Measurements from ENCODE around the gene C18orf54.

C18orf54 gene

GRCh38 chr18:54390838-54391237 lies 33.1 kb downstream of the C18orf54 start:
- DNase-seq (ENCODE audit: low read depth in 1 of 2, low spot score in 1 of 2): no peak
- TF ChIP-seq POLR2AphosphoS5 (IDR thresholded peaks at IDR 0.05; ENCODE audit: low read depth) (no peak), SPI1 (IDR thresholded peaks at IDR 0.05; ENCODE audit: borderline replicate concordance, low read depth) (no peak), CTCF (IDR thresholded peaks at IDR 0.05; ENCODE audit: insufficient read depth, low read length) (no peak), GABPA (IDR thresholded peaks at IDR 0.05; ENCODE audit: low read depth) (no peak)
- TF ChIP-seq, protein P1, sequence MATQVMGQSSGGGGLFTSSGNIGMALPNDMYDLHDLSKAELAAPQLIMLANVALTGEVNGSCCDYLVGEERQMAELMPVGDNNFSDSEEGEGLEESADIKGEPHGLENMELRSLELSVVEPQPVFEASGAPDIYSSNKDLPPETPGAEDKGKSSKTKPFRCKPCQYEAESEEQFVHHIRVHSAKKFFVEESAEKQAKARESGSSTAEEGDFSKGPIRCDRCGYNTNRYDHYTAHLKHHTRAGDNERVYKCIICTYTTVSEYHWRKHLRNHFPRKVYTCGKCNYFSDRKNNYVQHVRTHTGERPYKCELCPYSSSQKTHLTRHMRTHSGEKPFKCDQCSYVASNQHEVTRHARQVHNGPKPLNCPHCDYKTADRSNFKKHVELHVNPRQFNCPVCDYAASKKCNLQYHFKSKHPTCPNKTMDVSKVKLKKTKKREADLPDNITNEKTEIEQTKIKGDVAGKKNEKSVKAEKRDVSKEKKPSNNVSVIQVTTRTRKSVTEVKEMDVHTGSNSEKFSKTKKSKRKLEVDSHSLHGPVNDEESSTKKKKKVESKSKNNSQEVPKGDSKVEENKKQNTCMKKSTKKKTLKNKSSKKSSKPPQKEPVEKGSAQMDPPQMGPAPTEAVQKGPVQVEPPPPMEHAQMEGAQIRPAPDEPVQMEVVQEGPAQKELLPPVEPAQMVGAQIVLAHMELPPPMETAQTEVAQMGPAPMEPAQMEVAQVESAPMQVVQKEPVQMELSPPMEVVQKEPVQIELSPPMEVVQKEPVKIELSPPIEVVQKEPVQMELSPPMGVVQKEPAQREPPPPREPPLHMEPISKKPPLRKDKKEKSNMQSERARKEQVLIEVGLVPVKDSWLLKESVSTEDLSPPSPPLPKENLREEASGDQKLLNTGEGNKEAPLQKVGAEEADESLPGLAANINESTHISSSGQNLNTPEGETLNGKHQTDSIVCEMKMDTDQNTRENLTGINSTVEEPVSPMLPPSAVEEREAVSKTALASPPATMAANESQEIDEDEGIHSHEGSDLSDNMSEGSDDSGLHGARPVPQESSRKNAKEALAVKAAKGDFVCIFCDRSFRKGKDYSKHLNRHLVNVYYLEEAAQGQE (IDR thresholded peaks at IDR 0.05; ENCODE audit: insufficient replicate concordance, low read depth): no peak
- H3K27ac ChIP-seq (replicated peaks): no peak overlapping the region

DNA sequence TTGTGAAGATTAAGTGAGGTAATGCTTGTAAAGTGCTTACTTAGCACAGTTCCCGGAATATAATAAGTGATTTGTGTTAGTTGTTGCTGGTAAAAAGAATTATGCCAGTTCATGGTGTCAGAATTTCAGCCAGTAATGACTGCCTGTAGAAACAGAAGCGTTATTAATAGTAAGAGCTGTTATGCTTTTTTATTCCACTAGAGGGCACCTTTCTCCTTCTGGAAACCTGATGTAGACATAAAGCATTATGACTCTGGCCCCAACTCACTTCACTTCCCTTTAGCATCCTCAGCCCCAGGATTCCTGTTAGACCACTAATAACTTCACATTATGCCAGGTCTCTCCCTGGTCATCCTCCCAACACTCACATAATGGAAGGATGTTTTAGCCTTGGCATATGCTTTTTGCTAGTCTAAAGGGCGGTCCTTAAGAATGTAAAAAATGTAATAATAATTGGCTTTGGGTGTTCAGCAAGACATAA lies 34.9 kb downstream of the C18orf54 start:
- DNase-seq (ENCODE audit: low read depth in 1 of 2, low spot score in 1 of 2): peak; percentile 34 to 51
- H3K4me3 ChIP-seq (replicated peaks; ENCODE audit: insufficient read depth, low read length): no peak overlapping the region
- H3K27me3 ChIP-seq (ENCODE audit: insufficient read depth, poor library complexity, severe bottlenecking): no peaks in the 10 kb centered on the region
- H3K27ac ChIP-seq (replicated peaks): no peak overlapping the region
- TF ChIP-seq, protein P1 (IDR thresholded peaks at IDR 0.05; ENCODE audit: insufficient replicate concordance, low read depth): no peak
- TF ChIP-seq POLR2AphosphoS5 (IDR thresholded peaks at IDR 0.05; ENCODE audit: low read depth): no peak
- peak; percentile 96 for TF ChIP-seq CTCF (IDR thresholded peaks at IDR 0.05; ENCODE audit: insufficient read depth, low read length)
- no peak for TF ChIP-seq GABPA (IDR thresholded peaks at IDR 0.05; ENCODE audit: low read depth)
- peak; percentile 73; the same call in 1 of the 2 replicates for TF ChIP-seq SPI1 (IDR thresholded peaks at IDR 0.05; ENCODE audit: borderline replicate concordance, low read depth)

More at GRCh38 chr18:54390838-54391237, 33.1 kb downstream of the C18orf54 start:
- H3K27me3 ChIP-seq (ENCODE audit: insufficient read depth, poor library complexity, severe bottlenecking): no peaks in the 10 kb centered on the region
- no peak overlapping the region for H3K4me3 ChIP-seq (replicated peaks; ENCODE audit: insufficient read depth, low read length)

DNA sequence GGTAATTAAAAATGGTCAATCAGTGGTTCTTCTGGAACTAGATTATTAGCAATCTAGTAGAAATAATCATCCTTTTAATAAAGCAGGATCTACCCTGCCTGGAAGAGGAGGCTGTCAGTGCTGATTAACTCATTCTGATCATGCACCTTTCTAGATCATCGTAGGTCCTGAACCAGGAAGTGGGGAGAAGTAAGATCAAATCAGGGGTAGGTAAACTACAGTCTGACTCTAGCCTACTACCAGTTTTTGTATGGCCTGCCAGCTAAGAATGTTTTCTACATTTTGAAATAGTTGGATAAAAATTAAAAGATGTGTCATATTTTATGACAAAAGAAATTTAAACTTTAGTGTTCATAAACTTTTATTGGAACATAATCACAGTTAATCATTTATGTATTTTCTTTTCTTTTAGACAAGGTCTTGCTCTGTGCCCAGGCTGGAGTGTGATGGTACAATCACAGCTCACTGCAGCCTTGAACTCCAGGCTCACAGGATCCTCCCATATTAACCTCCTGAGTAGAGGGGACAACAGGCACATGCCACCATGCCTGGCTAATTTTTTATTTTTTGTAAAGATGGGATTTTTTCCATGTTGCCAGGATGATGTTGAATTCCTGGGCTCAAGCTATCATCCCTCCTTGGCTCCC lies 36.1 kb downstream of the C18orf54 start:
- DNase-seq (ENCODE audit: low read depth in 1 of 2, low spot score in 1 of 2): no peak
- Histone ChIP-seq H3K4me3 (replicated peaks; ENCODE audit: insufficient read depth, low read length) (no peak overlapping the region), H3K27me3 (ENCODE audit: insufficient read depth, poor library complexity, severe bottlenecking) (no peaks in the 10 kb centered on the region), H3K27ac (replicated peaks) (no peak overlapping the region)
- TF ChIP-seq GABPA (IDR thresholded peaks at IDR 0.05; ENCODE audit: low read depth) (no peak), CTCF (IDR thresholded peaks at IDR 0.05; ENCODE audit: insufficient read depth, low read length) (no peak)
- TF ChIP-seq, protein P1 (IDR thresholded peaks at IDR 0.05; ENCODE audit: insufficient replicate concordance, low read depth): no peak
